Inferior parietal cortex (tissue), 1 donor: ENCODE measurements around the gene CCDC124.
"Not testable (repeated sequence)": the region's sequence is repeated elsewhere in the genome, so short reads cannot be mapped to it uniquely, and the experiment has no call there.

Experiments used
- DNase-seq: peaks from one replicate; pipeline ENCODE4 v3.0.0-alpha.2; 2016; ENCODE audit errors: extremely low spot score

The CCDC124 gene

GRCh38 chr19:17986569-17986968 lies 53.8 kb downstream of the CCDC124 start:
- not testable (repeated sequence) for DNase-seq

GRCh38 chr19:17988161-17988560 lies 55.3 kb downstream of the CCDC124 start:
- no peak for DNase-seq

- no peak for DNase-seq
Observed at GRCh38 chr19:17989425-17990094, 56.7 kb downstream of the CCDC124 start.

GRCh38 chr19:17993076-17993813 lies 60.4 kb downstream of the CCDC124 start:
- no peak for DNase-seq
